GM12891 (cell line): ENCODE data around the gene DSCAM.

Source experiments
- POLR2AphosphoS5 ChIP-seq: IDR thresholded peaks from 2 replicates; pipeline ENCODE4 v1.6.1; 2011; ENCODE audit warnings: low read depth, low read length, control low read depth
- TAF1 ChIP-seq: IDR thresholded peaks from 2 replicates; pipeline ENCODE4 v1.6.1; 2011; ENCODE audit warnings: low read depth, low read length, control low read depth

DNA sequence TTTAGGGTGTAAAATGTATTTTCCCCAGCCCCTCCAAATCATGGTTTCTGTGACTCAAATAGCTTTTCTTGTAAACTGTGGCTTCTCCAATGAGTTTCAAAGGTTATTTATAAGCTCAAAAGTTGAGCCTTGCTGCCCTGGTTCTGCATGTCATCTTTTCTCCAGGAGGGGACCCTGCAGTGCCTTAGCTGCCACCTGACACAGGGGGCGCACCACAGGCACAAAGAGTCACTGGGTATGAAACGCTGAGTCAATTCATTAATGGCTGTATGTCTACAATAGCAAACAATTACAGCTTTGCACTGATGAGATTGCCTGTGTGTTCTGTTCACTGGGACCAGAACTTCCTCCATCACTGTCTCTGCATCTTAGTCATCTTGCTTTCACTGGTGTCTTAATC lies 878.9 kb downstream of the DSCAM start:
- no peak for TF ChIP-seq TAF1
- TF ChIP-seq POLR2AphosphoS5: no peak
